HepG2 (cell line): Measurements from ENCODE around the gene TRIM7.

Experiments used
- CAMTA2 ChIP-seq: sonication (generic); formaldehyde crosslinking; IDR thresholded peaks from 2 replicates; pipeline ENCODE4 v1.4.0; 2020; ENCODE audit warnings: mild to moderate bottlenecking, missing genetic modification reagents, borderline replicate concordance
- EZH2 ChIP-seq: conservative IDR thresholded peaks from 2 replicates; pipeline ENCODE4 v1.6.1; 2012; ENCODE audit warnings: mild to moderate bottlenecking, low read depth, low read length, moderate library complexity
- HDAC2 ChIP-seq: sonication (generic); formaldehyde crosslinking; IDR thresholded peaks from 2 replicates; pipeline ENCODE4 v1.4.0; 2020; ENCODE audit warnings: missing genetic modification reagents
- NR3C1 ChIP-seq: sonication (generic); formaldehyde crosslinking; IDR thresholded peaks from 2 replicates; pipeline ENCODE4 v1.4.0; 2020; ENCODE audit warnings: missing genetic modification reagents
- PHB2 ChIP-seq: fragments of 450-650 bp; IDR thresholded peaks from 2 replicates; pipeline ENCODE4 v1.6.1; 2018; ENCODE audit not compliant: partially characterized antibody
- SRF ChIP-seq: IDR thresholded peaks from 2 replicates; pipeline ENCODE4 v1.6.1; 2011; ENCODE audit warnings: mild to moderate bottlenecking, low read depth, low read length, moderate library complexity
- TGIF2 ChIP-seq: IDR thresholded peaks from 2 replicates; pipeline ENCODE4 v1.6.1; 2016; ENCODE audit warnings: control low read depth, missing compliant biosample characterization
- XRCC5 ChIP-seq: fragments of 200-400 bp; formaldehyde crosslinking; optimal IDR thresholded peaks from 2 replicates; pipeline ENCODE3; 2017; ENCODE audit warnings: mild to moderate bottlenecking, low read length
- ZNF709 ChIP-seq: sonication (generic); formaldehyde crosslinking; IDR thresholded peaks from 2 replicates; pipeline ENCODE4 v1.5.0; 2020; ENCODE audit warnings: mild to moderate bottlenecking, missing genetic modification reagents
- TF ChIP-seq, protein P1 (sequence below): sonication (generic); formaldehyde crosslinking; IDR thresholded peaks from 2 replicates; pipeline ENCODE4 v1.5.0; 2020; ENCODE audit warnings: mild to moderate bottlenecking, missing genetic modification reagents, moderate library complexity
- TF ChIP-seq, protein P2 (sequence below): IDR thresholded peaks from 2 replicates; pipeline ENCODE4 v1.6.1; 2012; ENCODE audit warnings: inconsistent platforms

DNA sequence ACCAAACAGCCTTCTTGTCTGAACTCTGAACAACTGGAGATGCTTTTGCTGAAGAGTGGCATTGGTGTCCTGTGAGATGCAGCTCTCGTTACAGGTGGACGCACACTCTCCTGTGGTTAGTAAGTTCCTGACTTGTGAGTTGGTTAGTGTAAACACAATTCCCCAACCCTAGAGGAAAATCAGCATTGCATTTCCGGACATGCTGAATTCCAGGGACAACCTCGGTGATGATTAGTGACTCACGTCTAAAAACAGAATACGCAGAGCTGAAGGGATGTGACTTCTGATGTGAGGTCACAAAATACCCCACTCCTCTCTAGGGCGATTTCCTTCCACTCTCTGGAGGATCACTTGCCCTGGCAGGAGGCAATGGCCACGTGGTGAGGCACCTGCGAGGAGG lies 52.6 kb downstream of the TRIM7 start:
- TF ChIP-seq ZNF709 (no peak), EZH2 (no peak), XRCC5 (no peak), NR3C1 (CRISPR knock-in tag) (no peak), CAMTA2 (no peak), PHB2 (no peak), HDAC2 (CRISPR knock-in tag) (no peak), SRF (no peak), TGIF2 (no peak)
- TF ChIP-seq, protein P1, sequence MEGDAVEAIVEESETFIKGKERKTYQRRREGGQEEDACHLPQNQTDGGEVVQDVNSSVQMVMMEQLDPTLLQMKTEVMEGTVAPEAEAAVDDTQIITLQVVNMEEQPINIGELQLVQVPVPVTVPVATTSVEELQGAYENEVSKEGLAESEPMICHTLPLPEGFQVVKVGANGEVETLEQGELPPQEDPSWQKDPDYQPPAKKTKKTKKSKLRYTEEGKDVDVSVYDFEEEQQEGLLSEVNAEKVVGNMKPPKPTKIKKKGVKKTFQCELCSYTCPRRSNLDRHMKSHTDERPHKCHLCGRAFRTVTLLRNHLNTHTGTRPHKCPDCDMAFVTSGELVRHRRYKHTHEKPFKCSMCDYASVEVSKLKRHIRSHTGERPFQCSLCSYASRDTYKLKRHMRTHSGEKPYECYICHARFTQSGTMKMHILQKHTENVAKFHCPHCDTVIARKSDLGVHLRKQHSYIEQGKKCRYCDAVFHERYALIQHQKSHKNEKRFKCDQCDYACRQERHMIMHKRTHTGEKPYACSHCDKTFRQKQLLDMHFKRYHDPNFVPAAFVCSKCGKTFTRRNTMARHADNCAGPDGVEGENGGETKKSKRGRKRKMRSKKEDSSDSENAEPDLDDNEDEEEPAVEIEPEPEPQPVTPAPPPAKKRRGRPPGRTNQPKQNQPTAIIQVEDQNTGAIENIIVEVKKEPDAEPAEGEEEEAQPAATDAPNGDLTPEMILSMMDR (CRISPR knock-in tag) = no peak
- TF ChIP-seq, protein P2, sequence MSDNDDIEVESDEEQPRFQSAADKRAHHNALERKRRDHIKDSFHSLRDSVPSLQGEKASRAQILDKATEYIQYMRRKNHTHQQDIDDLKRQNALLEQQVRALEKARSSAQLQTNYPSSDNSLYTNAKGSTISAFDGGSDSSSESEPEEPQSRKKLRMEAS = no peak
